H1 (cell line): ENCODE measurements around the gene GMCL1.

Experiments used
- JUND ChIP-seq: IDR thresholded peaks from 2 replicates; pipeline ENCODE4 v1.6.1; 2011; ENCODE audit warnings: mild to moderate bottlenecking, improper control_type of control experiment, low read length
- POLR2AphosphoS5 ChIP-seq: IDR thresholded peaks from 2 replicates; pipeline ENCODE4 v1.6.1; 2011; ENCODE audit warnings: low read depth, low read length
- SUZ12 ChIP-seq: fragments of 200-600 bp; sonication (generic); IDR thresholded peaks from 2 replicates; pipeline ENCODE4 v1.6.1; 2012; ENCODE audit warnings: mild to moderate bottlenecking, inconsistent platforms, low read length, moderate library complexity, mixed read lengths
- TAF1 ChIP-seq: IDR thresholded peaks from 2 replicates; pipeline ENCODE4 v1.6.1; 2011; ENCODE audit warnings: mild to moderate bottlenecking, low read depth, low read length

- no peak for TF ChIP-seq POLR2AphosphoS5
- no peak for TF ChIP-seq TAF1
- TF ChIP-seq JUND = no peak
- TF ChIP-seq SUZ12 = no peak
Observed at GRCh38 chr2:69916106-69916505, 86.6 kb downstream of the GMCL1 start.
